Measurements from ENCODE around the gene HK3. TPM values are rescaled to one million over a fixed set of nuclear protein-coding genes. Genes with fewer than 3 reads are reported as not detected.

Gene HK3
- total RNA-seq, 1 donor from 2014 or later: 4.2 TPM

DNA sequence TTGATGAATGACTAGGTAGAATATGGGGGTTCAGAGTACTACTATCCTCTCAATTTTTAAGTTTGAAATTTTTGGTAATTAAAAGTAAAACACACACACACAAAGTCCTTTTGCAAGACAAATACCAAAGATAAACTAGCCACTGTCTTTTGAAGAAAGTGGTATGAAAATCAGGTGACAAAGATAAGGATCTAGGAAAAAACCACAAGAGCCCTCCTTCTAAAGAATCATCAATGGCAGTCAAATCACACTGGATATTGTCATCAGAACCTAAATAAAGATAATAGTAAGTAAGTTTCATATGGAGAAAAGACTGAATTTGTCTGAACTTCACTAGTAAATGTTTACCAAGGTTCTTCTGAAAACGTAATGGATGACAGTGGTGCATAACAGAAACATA lies 30.5 kb upstream of the HK3 start:
- Histone ChIP-seq H3K9me3 (ENCODE audit: control insufficient read depth in 3 of 3, low read length in 3 of 3) (no peaks in the 10 kb centered on the region), H3K4me3 (ENCODE audit: low read length in 3 of 3) (no peak overlapping the region), H3K36me3 (ENCODE audit: control insufficient read depth in 3 of 3, insufficient read depth in 3 of 3, low read length in 3 of 3) (peaks cover 2 to 13% (median 11%) of the 10 kb centered on the region in 3 donors), H3K27ac (ENCODE audit: low read depth, low read length) (no peak overlapping the region), H3K9ac (ENCODE audit: low read depth in 1 of 3, low read length in 3 of 3) (no peak overlapping the region), H3K4me1 (ENCODE audit: control insufficient read depth in 3 of 3, insufficient read depth in 3 of 3, low read length in 3 of 3) (no peaks in the 10 kb centered on the region), H3K27me3 (ENCODE audit: control insufficient read depth in 3 of 3, insufficient read depth in 3 of 3, low read length in 3 of 3) (no peaks in the 10 kb centered on the region)

DNA sequence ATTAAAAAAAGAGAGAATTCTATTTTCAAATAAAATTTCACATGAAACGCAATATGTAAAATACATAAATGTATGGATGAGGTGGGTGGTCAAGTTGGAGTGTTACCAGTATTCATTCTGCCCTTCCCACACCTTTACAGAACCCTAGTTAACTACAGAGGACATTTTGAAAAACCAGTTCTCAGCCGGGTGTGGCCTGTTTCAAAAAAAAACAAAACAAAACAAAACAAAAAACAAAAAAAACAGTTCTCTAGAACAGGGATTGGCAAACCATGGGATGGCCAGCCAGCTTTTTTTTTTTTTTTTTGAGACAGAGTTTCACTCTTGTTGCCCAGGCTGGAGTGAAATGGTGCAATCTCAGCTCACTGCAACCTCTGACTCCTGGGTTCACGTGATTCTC lies 28.4 kb upstream of the HK3 start:
- no peaks in the 10 kb centered on the region for H3K4me1 ChIP-seq (ENCODE audit: control insufficient read depth in 3 of 3, insufficient read depth in 3 of 3, low read length in 3 of 3)
- no peaks in the 10 kb centered on the region for H3K27me3 ChIP-seq (ENCODE audit: control insufficient read depth in 3 of 3, insufficient read depth in 3 of 3, low read length in 3 of 3)
- no peak overlapping the region for H3K27ac ChIP-seq (ENCODE audit: low read depth, low read length)
- no peak overlapping the region for H3K4me3 ChIP-seq (ENCODE audit: low read length in 3 of 3)
- H3K9me3 ChIP-seq (ENCODE audit: control insufficient read depth in 3 of 3, low read length in 3 of 3): no peaks in the 10 kb centered on the region
- H3K9ac ChIP-seq (ENCODE audit: low read depth in 1 of 3, low read length in 3 of 3): no peak overlapping the region
- H3K36me3 ChIP-seq (ENCODE audit: control insufficient read depth in 3 of 3, insufficient read depth in 3 of 3, low read length in 3 of 3): peaks cover 2 to 13% (median 10%) of the 10 kb centered on the region in 3 donors

DNA sequence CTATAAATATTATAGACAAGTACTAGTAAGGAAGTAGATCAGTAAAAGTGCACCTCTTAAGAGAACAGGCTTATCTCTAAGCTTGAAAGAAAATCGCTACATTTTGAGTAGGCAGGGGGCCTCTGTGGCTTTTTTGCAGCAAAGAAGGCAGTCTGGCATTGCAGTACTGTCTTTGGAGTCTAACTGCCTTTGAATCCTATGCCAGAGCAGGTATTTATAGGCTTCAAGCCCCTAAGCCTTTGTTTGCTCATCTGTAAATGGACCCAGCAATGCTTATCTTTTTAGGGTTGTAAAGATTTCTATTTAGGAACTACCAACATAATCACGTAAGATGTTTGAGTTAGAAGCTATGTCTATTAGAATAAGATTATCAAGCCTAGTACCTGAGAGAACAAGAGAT lies 23.7 kb upstream of the HK3 start:
- Histone ChIP-seq H3K27me3 (ENCODE audit: control insufficient read depth in 3 of 3, insufficient read depth in 3 of 3, low read length in 3 of 3) (no peaks in the 10 kb centered on the region), H3K36me3 (ENCODE audit: control insufficient read depth in 3 of 3, insufficient read depth in 3 of 3, low read length in 3 of 3) (peaks cover 0 to 4% (median 0%) of the 10 kb centered on the region in 3 donors), H3K9me3 (ENCODE audit: control insufficient read depth in 3 of 3, low read length in 3 of 3) (no peaks in the 10 kb centered on the region), H3K4me1 (ENCODE audit: control insufficient read depth in 3 of 3, insufficient read depth in 3 of 3, low read length in 3 of 3) (no peaks in the 10 kb centered on the region), H3K4me3 (ENCODE audit: low read length in 3 of 3) (no peak overlapping the region), H3K27ac (ENCODE audit: low read depth, low read length) (no peak overlapping the region), H3K9ac (ENCODE audit: low read depth in 1 of 3, low read length in 3 of 3) (no peak overlapping the region)

GRCh38 chr5:176921714-176922113 lies 22.6 kb upstream of the HK3 start:
- no peaks in the 10 kb centered on the region for H3K27me3 ChIP-seq (ENCODE audit: control insufficient read depth in 3 of 3, insufficient read depth in 3 of 3, low read length in 3 of 3)
- H3K4me3 ChIP-seq (ENCODE audit: low read length in 3 of 3): no peak overlapping the region
- no peak overlapping the region for H3K9ac ChIP-seq (ENCODE audit: low read depth in 1 of 3, low read length in 3 of 3)
- H3K36me3 ChIP-seq (ENCODE audit: control insufficient read depth in 3 of 3, insufficient read depth in 3 of 3, low read length in 3 of 3): peaks cover 0 to 4% (median 0%) of the 10 kb centered on the region in 3 donors
- no peak overlapping the region for H3K27ac ChIP-seq (ENCODE audit: low read depth, low read length)
- H3K9me3 ChIP-seq (ENCODE audit: control insufficient read depth in 3 of 3, low read length in 3 of 3): no peaks in the 10 kb centered on the region
- H3K4me1 ChIP-seq (ENCODE audit: control insufficient read depth in 3 of 3, insufficient read depth in 3 of 3, low read length in 3 of 3): no peaks in the 10 kb centered on the region

GRCh38 chr5:176918613-176919012 lies 19.5 kb upstream of the HK3 start:
- H3K9ac ChIP-seq (ENCODE audit: low read depth in 1 of 3, low read length in 3 of 3): no peak overlapping the region
- H3K27ac ChIP-seq (ENCODE audit: low read depth, low read length): no peak overlapping the region
- peaks cover 0 to 7% (median 2%) of the 10 kb centered on the region in 3 donors for H3K36me3 ChIP-seq (ENCODE audit: control insufficient read depth in 3 of 3, insufficient read depth in 3 of 3, low read length in 3 of 3)
- H3K27me3 ChIP-seq (ENCODE audit: control insufficient read depth in 3 of 3, insufficient read depth in 3 of 3, low read length in 3 of 3): no peaks in the 10 kb centered on the region
- no peak overlapping the region for H3K4me3 ChIP-seq (ENCODE audit: low read length in 3 of 3)
- H3K9me3 ChIP-seq (ENCODE audit: control insufficient read depth in 3 of 3, low read length in 3 of 3): no peaks in the 10 kb centered on the region
- peaks cover 0 to 3% (median 0%) of the 10 kb centered on the region in 3 donors for H3K4me1 ChIP-seq (ENCODE audit: control insufficient read depth in 3 of 3, insufficient read depth in 3 of 3, low read length in 3 of 3)

DNA sequence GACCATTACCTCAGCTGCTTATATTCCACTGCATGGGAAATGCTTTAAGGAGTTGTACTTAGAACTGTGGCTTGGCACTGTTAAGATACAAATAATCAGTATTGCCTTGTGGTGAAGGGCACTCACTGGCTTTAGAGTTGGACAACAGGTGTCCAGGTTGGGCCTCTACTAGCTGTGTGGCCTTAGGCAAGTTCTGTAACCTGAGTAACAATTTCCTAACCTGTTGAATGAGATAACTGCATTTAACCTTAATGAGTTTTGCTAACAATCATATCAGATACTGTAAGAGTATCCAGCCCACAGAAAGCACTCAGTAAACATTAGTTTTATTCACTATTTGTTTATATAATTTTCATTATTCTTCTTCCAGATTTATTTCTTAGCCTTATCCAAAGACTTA lies 17.2 kb upstream of the HK3 start:
- H3K9me3 ChIP-seq (ENCODE audit: control insufficient read depth in 3 of 3, low read length in 3 of 3): no peaks in the 10 kb centered on the region
- H3K36me3 ChIP-seq (ENCODE audit: control insufficient read depth in 3 of 3, insufficient read depth in 3 of 3, low read length in 3 of 3): peaks cover 0 to 7% (median 2%) of the 10 kb centered on the region in 3 donors
- peaks cover 0 to 3% (median 0%) of the 10 kb centered on the region in 3 donors for H3K4me1 ChIP-seq (ENCODE audit: control insufficient read depth in 3 of 3, insufficient read depth in 3 of 3, low read length in 3 of 3)
- H3K27me3 ChIP-seq (ENCODE audit: control insufficient read depth in 3 of 3, insufficient read depth in 3 of 3, low read length in 3 of 3): no peaks in the 10 kb centered on the region
- no peak overlapping the region for H3K4me3 ChIP-seq (ENCODE audit: low read length in 3 of 3)
- H3K27ac ChIP-seq (ENCODE audit: low read depth, low read length): no peak overlapping the region
- no peak overlapping the region for H3K9ac ChIP-seq (ENCODE audit: low read depth in 1 of 3, low read length in 3 of 3)

- Histone ChIP-seq H3K9ac (ENCODE audit: low read depth in 1 of 3, low read length in 3 of 3) (no peak overlapping the region), H3K27me3 (ENCODE audit: control insufficient read depth in 3 of 3, insufficient read depth in 3 of 3, low read length in 3 of 3) (no peaks in the 10 kb centered on the region), H3K36me3 (ENCODE audit: control insufficient read depth in 3 of 3, insufficient read depth in 3 of 3, low read length in 3 of 3) (peaks cover 0 to 7% (median 2%) of the 10 kb centered on the region in 3 donors), H3K4me1 (ENCODE audit: control insufficient read depth in 3 of 3, insufficient read depth in 3 of 3, low read length in 3 of 3) (peaks cover 0 to 3% (median 0%) of the 10 kb centered on the region in 3 donors), H3K27ac (ENCODE audit: low read depth, low read length) (no peak overlapping the region), H3K4me3 (ENCODE audit: low read length in 3 of 3) (no peak overlapping the region), H3K9me3 (ENCODE audit: control insufficient read depth in 3 of 3, low read length in 3 of 3) (no peaks in the 10 kb centered on the region)
These were observed 16.8 kb upstream of the HK3 start for GRCh38 chr5:176915906-176916305.

DNA sequence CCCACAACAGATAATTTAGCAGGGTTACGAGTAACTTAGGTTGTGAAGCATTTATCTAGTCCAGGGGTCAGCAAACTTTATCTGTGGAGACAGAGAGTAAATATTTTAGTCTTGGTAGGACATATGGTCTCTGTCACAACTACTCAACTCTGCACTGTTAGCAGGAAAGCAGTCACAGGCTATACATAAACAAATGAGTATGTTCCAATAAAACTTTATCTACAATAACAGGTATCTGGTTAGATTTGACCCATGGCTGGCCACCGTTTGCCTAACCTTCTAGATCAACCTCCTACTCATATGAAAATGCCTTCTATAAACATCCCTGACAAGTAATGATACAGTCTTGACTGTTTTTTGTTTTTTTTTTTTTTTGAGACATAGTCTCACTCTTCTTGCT lies 13.0 kb upstream of the HK3 start:
- no peaks in the 10 kb centered on the region for H3K27me3 ChIP-seq (ENCODE audit: control insufficient read depth in 3 of 3, insufficient read depth in 3 of 3, low read length in 3 of 3)

GRCh38 chr5:176908675-176909368 lies 9.7 kb upstream of the HK3 start:
- Histone ChIP-seq H3K27me3 (ENCODE audit: control insufficient read depth in 3 of 3, insufficient read depth in 3 of 3, low read length in 3 of 3) (no peaks in the 10 kb centered on the region), H3K27ac (ENCODE audit: low read depth, low read length) (no peak overlapping the region), H3K36me3 (ENCODE audit: control insufficient read depth in 3 of 3, insufficient read depth in 3 of 3, low read length in 3 of 3) (peaks cover 37 to 50% (median 47%) of the 10 kb centered on the region in 3 donors), H3K4me3 (ENCODE audit: low read length in 3 of 3) (no peak overlapping the region), H3K9ac (ENCODE audit: low read depth in 1 of 3, low read length in 3 of 3) (no peak overlapping the region), H3K9me3 (ENCODE audit: control insufficient read depth in 3 of 3, low read length in 3 of 3) (no peaks in the 10 kb centered on the region), H3K4me1 (ENCODE audit: control insufficient read depth in 3 of 3, insufficient read depth in 3 of 3, low read length in 3 of 3) (no peaks in the 10 kb centered on the region)

More for the DNA sequence above, 13.0 kb upstream of the HK3 start:
- Histone ChIP-seq H3K4me3 (ENCODE audit: low read length in 3 of 3) (no peak overlapping the region), H3K9me3 (ENCODE audit: control insufficient read depth in 3 of 3, low read length in 3 of 3) (no peaks in the 10 kb centered on the region), H3K9ac (ENCODE audit: low read depth in 1 of 3, low read length in 3 of 3) (no peak overlapping the region), H3K4me1 (ENCODE audit: control insufficient read depth in 3 of 3, insufficient read depth in 3 of 3, low read length in 3 of 3) (peaks cover 0 to 3% (median 0%) of the 10 kb centered on the region in 3 donors), H3K36me3 (ENCODE audit: control insufficient read depth in 3 of 3, insufficient read depth in 3 of 3, low read length in 3 of 3) (peaks cover 11 to 19% (median 16%) of the 10 kb centered on the region in 3 donors), H3K27ac (ENCODE audit: low read depth, low read length) (no peak overlapping the region)

DNA sequence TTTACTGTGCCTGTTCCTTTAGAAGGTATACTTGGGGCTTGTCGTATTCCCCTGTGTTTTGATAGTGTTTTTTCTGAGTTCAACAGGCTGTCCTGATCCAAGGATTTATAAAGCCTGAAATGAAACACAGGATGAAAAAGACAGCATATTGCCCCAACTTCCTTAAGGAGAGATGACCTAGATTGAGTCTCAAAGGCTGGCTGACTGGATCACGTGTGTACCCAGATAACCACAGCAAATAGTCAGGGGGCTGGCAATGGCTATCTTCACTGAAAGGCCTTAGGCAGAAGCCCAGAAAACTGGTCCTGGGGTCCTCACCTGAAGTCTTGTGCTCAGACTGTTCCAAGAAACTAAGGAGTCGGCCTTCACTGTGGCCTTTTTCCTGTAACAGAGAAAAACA lies 7.7 kb upstream of the HK3 start:
- H3K27ac ChIP-seq (ENCODE audit: low read depth, low read length): no peak overlapping the region
- H3K4me3 ChIP-seq (ENCODE audit: low read length in 3 of 3): no peak overlapping the region
- no peaks in the 10 kb centered on the region for H3K27me3 ChIP-seq (ENCODE audit: control insufficient read depth in 3 of 3, insufficient read depth in 3 of 3, low read length in 3 of 3)
- no peaks in the 10 kb centered on the region for H3K9me3 ChIP-seq (ENCODE audit: control insufficient read depth in 3 of 3, low read length in 3 of 3)
- H3K9ac ChIP-seq (ENCODE audit: low read depth in 1 of 3, low read length in 3 of 3): no peak overlapping the region
- H3K4me1 ChIP-seq (ENCODE audit: control insufficient read depth in 3 of 3, insufficient read depth in 3 of 3, low read length in 3 of 3): no peaks in the 10 kb centered on the region
- peaks cover 44 to 60% (median 57%) of the 10 kb centered on the region in 3 donors for H3K36me3 ChIP-seq (ENCODE audit: control insufficient read depth in 3 of 3, insufficient read depth in 3 of 3, low read length in 3 of 3)

Data from skeletal muscle tissue (tissue), 4 donors.